H9 (cell line): ENCODE measurements around the gene CAVIN1. TPM values are rescaled to one million over a fixed set of nuclear protein-coding genes. Genes with fewer than 3 reads are reported as not detected.

Experiments used
- DNase-seq: peaks from one replicate; pipeline ENCODE4 v3.0.0-alpha.2; 2017
- H2AFZ ChIP-seq: one replicate; pipeline ENCODE4 v1.6.1; 2013; ENCODE audit warnings: mild to moderate bottlenecking, low read length, control low read depth, moderate library complexity
- H2AK5ac ChIP-seq: 2 replicates; pipeline ENCODE4 v1.6.1; 2013; ENCODE audit warnings: low read length, control low read depth, mixed read lengths; ENCODE audit not compliant: insufficient read length
- H2BK120ac ChIP-seq: one replicate; pipeline ENCODE4 v1.6.1; 2013; ENCODE audit warnings: low read depth, mild to moderate bottlenecking, low read length, control low read depth, inconsistent platforms; ENCODE audit not compliant: poor library complexity, severe bottlenecking
- H2BK12ac ChIP-seq: 2 replicates; pipeline ENCODE4 v1.6.1; 2013; ENCODE audit warnings: low read length, control low read depth, mixed read lengths, low read depth; ENCODE audit not compliant: insufficient read length
- H2BK15ac ChIP-seq: 2 replicates; pipeline ENCODE4 v1.6.1; 2013; ENCODE audit warnings: low read depth, low read length, control low read depth
- H2BK20ac ChIP-seq: one replicate; pipeline ENCODE4 v1.6.1; 2013; ENCODE audit warnings: low read depth, mild to moderate bottlenecking, low read length, control low read depth, inconsistent platforms; ENCODE audit not compliant: poor library complexity, severe bottlenecking
- H2BK5ac ChIP-seq: 2 replicates; pipeline ENCODE4 v1.6.1; 2013; ENCODE audit warnings: low read length, control low read depth, mixed read lengths; ENCODE audit not compliant: insufficient read length
- H3K14ac ChIP-seq: 2 replicates; pipeline ENCODE4 v1.6.1; 2013; ENCODE audit warnings: low read length, control low read depth; ENCODE audit not compliant: insufficient read depth
- H3K18ac ChIP-seq: 2 replicates; pipeline ENCODE4 v1.6.1; 2013; ENCODE audit warnings: low read depth, mild to moderate bottlenecking, mixed read lengths, low read length, control low read depth; ENCODE audit not compliant: insufficient read length
- H3K23ac ChIP-seq: 2 replicates; pipeline ENCODE4 v1.6.1; 2013; ENCODE audit warnings: low read length, control low read depth, mixed read lengths, low read depth; ENCODE audit not compliant: insufficient read length
- H3K23me2 ChIP-seq: 2 replicates; pipeline ENCODE4 v1.6.1; 2013; ENCODE audit warnings: low read depth, mild to moderate bottlenecking, mixed read lengths, low read length, control low read depth; ENCODE audit not compliant: insufficient read length, poor library complexity, severe bottlenecking
- H3K27ac ChIP-seq: 2 replicates; pipeline ENCODE4 v1.5.1; 2013; ENCODE audit warnings: low read length, control low read depth, mixed read lengths, low read depth; ENCODE audit not compliant: insufficient read length
- H3K27me3 ChIP-seq: 2 replicates; pipeline ENCODE4 v1.6.1; 2013; ENCODE audit warnings: low read length, control low read depth, inconsistent platforms; ENCODE audit not compliant: insufficient read depth
- H3K4ac ChIP-seq: 2 replicates; pipeline ENCODE4 v1.6.1; 2013; ENCODE audit warnings: low read depth, mild to moderate bottlenecking, control low read depth, inconsistent platforms, low read length, moderate library complexity
- H3K4me1 ChIP-seq: 2 replicates; pipeline ENCODE4 v1.6.1; 2013; ENCODE audit warnings: low read length, control low read depth, inconsistent platforms; ENCODE audit not compliant: insufficient read depth
- H3K4me2 ChIP-seq: 2 replicates; pipeline ENCODE4 v1.6.1; 2013; ENCODE audit warnings: low read length, control low read depth, mixed read lengths; ENCODE audit not compliant: insufficient read length, insufficient read depth
- H3K56ac ChIP-seq: 2 replicates; pipeline ENCODE4 v1.6.1; 2013; ENCODE audit warnings: low read depth, mild to moderate bottlenecking, mixed read lengths, low read length, control low read depth; ENCODE audit not compliant: insufficient read length
- H3K79me1 ChIP-seq: 2 replicates; pipeline ENCODE4 v1.6.1; 2013; ENCODE audit warnings: low read depth, mild to moderate bottlenecking, moderate library complexity, low read length, control low read depth, inconsistent platforms; ENCODE audit not compliant: insufficient read depth, poor library complexity, severe bottlenecking
- H3K79me2 ChIP-seq: 2 replicates; pipeline ENCODE4 v1.6.1; 2013; ENCODE audit warnings: low read length, control low read depth, inconsistent platforms; ENCODE audit not compliant: insufficient read depth
- H3K9ac ChIP-seq: 2 replicates; pipeline ENCODE4 v1.6.1; 2013; ENCODE audit warnings: low read length, control low read depth, mixed read lengths; ENCODE audit not compliant: insufficient read length; ENCODE audit errors: extremely low read depth
- H3K9me3 ChIP-seq: one replicate; pipeline ENCODE4 v1.6.1; 2013; ENCODE audit warnings: low read depth, low read length, inconsistent platforms; ENCODE audit not compliant: control insufficient read depth
- H3T11ph ChIP-seq: one replicate; pipeline ENCODE4 v1.6.1; 2013; ENCODE audit warnings: mild to moderate bottlenecking, low read length, control low read depth, inconsistent platforms
- H4K20me1 ChIP-seq: one replicate; pipeline ENCODE4 v1.6.1; 2013; ENCODE audit not compliant: control insufficient read depth, insufficient read length, insufficient read depth
- H4K5ac ChIP-seq: 2 replicates; pipeline ENCODE4 v1.6.1; 2013; ENCODE audit warnings: low read depth, mild to moderate bottlenecking, mixed read lengths, low read length, control low read depth; ENCODE audit not compliant: insufficient read length
- H4K8ac ChIP-seq: replicated peaks from 2 replicates; pipeline ENCODE4 v1.6.1; 2013; ENCODE audit warnings: low read length, control low read depth, mixed read lengths, low read depth; ENCODE audit not compliant: insufficient read length
- H4K91ac ChIP-seq: 2 replicates; pipeline ENCODE4 v1.6.1; 2013; ENCODE audit warnings: low read depth, mild to moderate bottlenecking, moderate library complexity, mixed read lengths, low read length, control low read depth; ENCODE audit not compliant: insufficient read length
- H3K27ac Mint-ChIP-seq, 3 experiments: 2 replicates in 2 of 3; 3 replicates in 1 of 3; pipeline ENCODE4 v1.8.0; 2020 to 2021; ENCODE audit warnings: mixed read lengths in 3 of 3, mild to moderate bottlenecking in 1 of 3, moderate library complexity in 1 of 3
- H3K27me3 Mint-ChIP-seq: 2 replicates; pipeline ENCODE4 v1.8.0; 2021; ENCODE audit warnings: low read depth, mild to moderate bottlenecking, moderate library complexity, mixed read lengths
- H3K36me3 Mint-ChIP-seq, 3 experiments: 2 replicates in 2 of 3; 3 replicates in 1 of 3; pipeline ENCODE4 v1.8.0; 2020 to 2021; ENCODE audit warnings: low read depth in 3 of 3, mixed read lengths in 3 of 3; ENCODE audit not compliant: insufficient read depth in 1 of 3
- H3K4me1 Mint-ChIP-seq, 2 experiments: 2 replicates each; pipeline ENCODE4 v1.8.0; 2020; ENCODE audit warnings: mixed read lengths in 2 of 2
- H3K4me3 Mint-ChIP-seq, 2 experiments: 2 replicates in 1 of 2; 3 replicates in 1 of 2; pipeline ENCODE4 v1.8.0; 2020 to 2021; ENCODE audit warnings: mild to moderate bottlenecking in 2 of 2, mixed read lengths in 2 of 2, moderate library complexity in 1 of 2
- H3K9me3 Mint-ChIP-seq, 2 experiments: 2 replicates in 1 of 2; 3 replicates in 1 of 2; pipeline ENCODE4 v1.8.0; 2020; ENCODE audit warnings: mild to moderate bottlenecking in 2 of 2, mixed read lengths in 2 of 2, moderate library complexity in 1 of 2
- CTCF ChIP-seq: fragments of 200-600 bp; sonication (generic); conservative IDR thresholded peaks from 3 replicates; pipeline ENCODE4 v1.8.0; 2021; ENCODE audit warnings: antibody characterized with exemption, mild to moderate bottlenecking
- WGBS: extraction: QIAGEN DNeasy Blood & Tissue Kit; methylation state at CpG from one replicate; pipeline ENCODE4 v1.1.7; 2013; ENCODE audit warnings: missing lambda C conversion rate, low lambda C conversion rate, mixed read lengths; ENCODE audit not compliant: insufficient read length; ENCODE audit errors: extremely low coverage; 5-methylcytosine and 5-hydroxymethylcytosine counted together
- total RNA-seq: library from RNA; stranded (reverse); gene quantifications from 2 replicates; pipeline ENCODE4 v1.2.1, GENCODE V29; 2021

Gene CAVIN1
- total RNA-seq, 1 experiment from 2014 or later, result 65.2 TPM

- no peak overlapping the region for H3K4me3 Mint-ChIP-seq
- Histone ChIP-seq H3K4me2 (no peak overlapping the region), H3K9ac (no peak overlapping the region)
Observed at GRCh38 chr17:42436391-42436790, 13.3 kb upstream of the CAVIN1 start.

More at GRCh38 chr17:42436391-42436790, 13.3 kb upstream of the CAVIN1 start:
- Mint-ChIP-seq H3K36me3 (no peaks in the 10 kb centered on the region), H3K4me1 (peaks cover 10 to 20% of the 10 kb centered on the region in 2 experiments), H3K27me3 (no peaks in the 10 kb centered on the region), H3K27ac (peak overlapping the region in 1 of 3 experiments; percentile 20; a peak in 1 of 7 replicates), H3K9me3 (no peaks in the 10 kb centered on the region)
- Histone ChIP-seq H4K91ac (no peak overlapping the region), H3K23me2 (no peaks in the 10 kb centered on the region), H2AFZ (no peak overlapping the region), H2BK15ac (no peak overlapping the region), H2BK20ac (no peak overlapping the region), H3K27me3 (no peaks in the 10 kb centered on the region), H2BK5ac (no peak overlapping the region), H3K27ac (no peak overlapping the region), H3K4ac (no peak overlapping the region), H2AK5ac (no peak overlapping the region), H3K79me1 (no peaks in the 10 kb centered on the region), H3K56ac (no peak overlapping the region), H4K8ac (no peak overlapping the region), H3K9me3 (no peaks in the 10 kb centered on the region), H3K14ac (no peak overlapping the region), H4K5ac (no peak overlapping the region), H3K4me1 (no peaks in the 10 kb centered on the region), H3K23ac (no peak overlapping the region), H3T11ph (no peak overlapping the region), H3K79me2 (no peaks in the 10 kb centered on the region), H4K20me1 (no peaks in the 10 kb centered on the region), H2BK120ac (no peak overlapping the region), H2BK12ac (no peak overlapping the region), H3K18ac (no peak overlapping the region)
- no peak for TF ChIP-seq CTCF
- no CpG with 5 or more reads among the region's 6 CpGs for WGBS
- no peak for DNase-seq
